ENCODE data around the gene RCBTB2.

The RCBTB2 gene

DNA sequence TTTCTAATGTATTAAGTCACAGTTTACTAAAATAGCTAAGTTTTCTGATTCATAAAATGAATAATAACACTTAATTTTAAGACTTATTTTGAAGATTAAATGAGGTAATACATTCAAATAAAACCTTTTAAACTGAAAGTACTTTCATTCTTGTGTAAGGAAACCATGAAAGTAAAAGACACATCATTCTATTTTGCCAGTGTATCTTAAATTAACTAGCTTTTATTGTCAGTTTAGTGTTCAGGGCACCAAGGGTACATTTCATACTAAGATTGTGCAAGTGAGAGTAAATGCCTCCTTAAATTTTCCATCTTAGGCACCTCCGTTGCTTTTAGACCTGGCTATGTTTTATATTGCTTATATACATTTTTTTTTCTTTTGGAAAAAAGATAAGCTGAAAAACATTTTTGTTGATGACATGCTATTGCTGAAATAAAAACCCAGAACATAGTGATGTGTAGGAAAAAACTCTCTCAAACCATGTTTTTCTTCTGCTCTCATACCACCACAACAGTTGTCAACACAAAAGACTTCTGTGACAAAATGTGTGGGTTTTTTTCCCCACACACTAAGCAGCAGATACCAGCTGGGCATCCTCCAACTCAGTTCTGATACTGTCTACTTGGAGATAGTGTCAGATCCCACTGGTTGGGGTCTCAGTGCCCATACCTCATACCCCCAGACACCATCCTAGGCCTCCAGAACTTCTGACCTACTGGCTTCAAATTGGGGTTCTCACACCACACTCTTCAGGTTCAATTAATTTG is 89.3 kb downstream of the RCBTB2 start:
- DNase-seq, result no peak
